C1 segment of cervical spinal cord (tissue), 14 donors: ENCODE data around the gene NPBWR2.

Source experiments
- DNase-seq, 14 donors: peaks; one replicate each; lab custom pipeline; 2025; lab: John Stamatoyannopoulos, UW

Gene NPBWR2

DNA sequence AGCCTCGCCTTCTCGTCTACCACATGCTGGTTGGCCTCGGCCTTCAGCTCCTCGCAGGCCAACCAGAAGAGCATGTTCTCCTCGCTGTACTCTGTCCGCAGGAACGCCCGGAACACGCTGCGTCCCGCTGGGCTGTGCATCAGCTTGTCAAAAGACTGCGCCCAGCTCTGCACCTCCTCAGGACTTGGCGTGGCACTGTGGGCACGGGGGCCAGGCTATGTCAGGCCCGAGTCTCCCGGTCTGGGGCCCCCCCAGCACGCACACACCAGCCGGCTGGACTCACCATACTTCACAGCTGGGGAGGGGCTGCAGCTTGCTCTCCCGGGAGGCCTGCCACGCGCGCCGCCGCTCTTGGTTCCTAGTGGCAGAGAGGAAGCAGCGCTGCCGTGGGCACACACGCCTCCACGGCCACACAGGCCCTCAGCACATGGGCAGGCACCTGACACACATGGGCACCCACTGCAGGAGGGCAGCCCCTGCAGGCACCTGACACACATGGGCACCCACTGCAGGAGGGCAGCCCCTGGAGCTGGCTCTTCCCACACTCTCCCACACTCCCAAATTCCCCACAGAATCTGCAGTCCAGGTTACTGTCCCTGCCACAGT, 33.1 kb downstream of the NPBWR2 start:
- no peak for DNase-seq

GRCh38 chr20:64073476-64074183, 33.7 kb downstream of the NPBWR2 start:
- DNase-seq = no peak

DNA sequence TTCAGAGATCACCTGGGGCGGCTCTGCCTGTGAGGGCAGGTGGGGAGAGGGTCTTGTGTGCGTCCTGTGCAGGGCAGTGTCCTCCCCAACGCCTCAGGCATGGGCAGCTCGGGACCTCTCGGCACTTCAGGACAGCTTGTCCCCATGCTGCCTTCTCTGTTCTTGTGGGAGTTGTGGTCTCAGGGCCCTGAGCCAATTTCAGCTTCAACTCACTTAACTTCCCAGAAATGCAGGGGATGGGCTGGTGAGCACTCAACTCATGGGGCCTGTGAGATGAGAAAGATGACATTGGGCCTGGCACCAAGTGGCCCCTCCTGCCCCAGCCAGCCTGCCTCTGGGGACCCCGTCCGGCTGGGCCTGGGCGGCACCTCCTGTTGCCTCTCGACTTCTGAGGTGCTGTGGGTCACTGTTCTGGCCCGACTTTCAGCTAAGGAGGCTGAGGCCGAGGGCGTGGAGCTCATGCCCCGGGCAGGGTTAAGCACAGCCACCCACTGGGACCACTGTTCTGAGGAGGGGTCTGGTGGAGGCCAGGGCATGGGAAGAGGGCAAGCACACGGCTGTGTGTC, 34.8 kb downstream of the NPBWR2 start:
- no peak for DNase-seq

GRCh38 chr20:64071341-64072332, 35.7 kb downstream of the NPBWR2 start:
- no peak for DNase-seq

DNA sequence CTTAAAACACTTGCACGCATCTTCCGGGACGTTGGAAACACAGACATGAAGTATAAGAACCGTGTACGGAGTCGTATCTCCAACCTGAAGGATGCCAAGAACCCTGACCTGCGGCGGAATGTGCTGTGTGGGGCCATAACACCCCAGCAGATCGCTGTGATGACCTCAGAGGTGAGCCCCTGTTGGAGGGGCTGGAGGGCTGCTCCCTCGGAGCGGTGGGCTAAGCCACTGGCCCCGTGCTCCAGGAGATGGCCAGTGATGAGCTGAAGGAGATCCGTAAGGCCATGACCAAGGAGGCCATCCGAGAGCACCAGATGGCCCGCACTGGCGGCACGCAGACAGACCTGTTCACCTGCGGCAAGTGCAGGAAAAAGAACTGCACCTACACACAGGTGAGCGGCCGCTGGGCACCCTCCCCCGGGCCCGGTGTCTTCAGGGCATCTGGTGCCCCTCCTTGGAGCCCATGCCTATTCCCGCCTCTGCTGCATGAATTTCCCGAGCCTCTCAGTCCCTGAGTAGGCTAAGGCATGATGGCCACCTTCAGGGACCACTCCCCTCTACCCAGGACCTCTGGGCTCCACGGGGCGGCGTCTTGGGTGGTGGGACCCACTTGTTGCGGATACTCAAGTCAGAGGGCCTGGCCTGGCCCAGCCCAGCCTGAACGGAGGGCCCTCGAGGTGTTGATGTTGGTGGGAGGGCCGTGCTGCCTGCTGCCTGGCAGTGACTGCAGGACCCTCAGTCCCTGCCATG, 36.9 kb downstream of the NPBWR2 start:
- no peak for DNase-seq

- peak in 1 of 14 donors; percentile 13 for DNase-seq
These were observed 37.6 kb downstream of the NPBWR2 start for GRCh38 chr20:64069614-64070243.

DNA sequence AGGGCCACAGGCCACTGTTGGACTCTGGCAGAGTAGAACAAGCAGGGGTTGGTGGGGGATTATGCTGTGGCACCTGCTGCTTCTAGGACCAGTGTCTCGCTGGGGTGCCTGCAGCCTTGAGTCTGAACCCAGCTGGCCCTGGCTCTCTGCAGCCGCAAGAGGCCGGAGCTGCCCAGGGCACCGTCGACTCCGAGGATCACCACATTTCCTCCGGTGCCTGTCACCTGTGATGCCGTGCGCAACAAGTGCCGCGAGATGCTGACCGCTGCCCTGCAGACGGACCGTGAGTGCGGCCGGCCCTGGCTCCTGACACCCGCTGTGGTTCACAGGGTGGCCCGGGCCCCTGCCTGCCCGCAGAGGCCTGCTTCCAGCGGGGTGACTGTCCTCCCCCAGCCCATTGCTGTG, 38.2 kb downstream of the NPBWR2 start:
- no peak for DNase-seq

DNA sequence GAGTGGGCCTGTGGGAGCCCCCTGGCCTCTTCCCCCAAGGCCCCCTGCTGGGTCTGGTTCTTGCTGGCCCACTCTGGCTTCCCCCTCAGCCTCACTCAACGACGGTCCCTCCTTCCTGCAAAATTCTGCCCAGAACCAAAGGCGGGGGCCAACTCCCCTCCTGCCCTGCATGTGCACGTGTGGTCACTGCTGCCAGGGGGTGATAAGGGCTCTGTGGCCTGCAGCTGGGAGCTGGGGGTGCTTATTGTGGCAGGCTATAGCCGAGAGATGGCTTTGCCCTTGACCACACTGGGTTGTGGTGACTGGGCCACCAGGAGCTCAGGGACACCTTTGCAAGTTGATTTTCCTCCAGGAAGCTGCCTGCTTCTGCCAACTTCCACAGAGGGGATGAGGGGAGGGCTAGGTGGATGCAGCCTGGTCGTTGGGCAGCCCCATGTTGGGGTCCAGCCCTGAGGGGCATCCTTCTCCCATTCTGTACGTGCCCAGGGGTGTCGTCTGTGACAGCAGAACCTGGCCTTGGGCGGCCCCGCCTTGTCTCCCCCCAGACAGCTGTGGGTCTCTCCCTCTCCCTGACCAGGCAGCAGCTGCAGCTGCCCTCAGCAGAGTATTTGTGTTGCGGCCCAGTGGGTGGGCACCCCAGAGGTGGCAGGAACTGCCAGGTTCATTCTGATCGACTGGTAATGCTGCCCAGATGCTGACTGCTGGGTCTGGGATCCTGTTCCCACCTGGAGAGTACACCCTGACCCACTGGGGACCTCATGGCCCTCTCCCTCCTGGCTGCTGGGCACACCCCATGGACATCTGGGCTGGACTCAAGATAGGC, 38.8 kb downstream of the NPBWR2 start:
- no peak for DNase-seq

DNA sequence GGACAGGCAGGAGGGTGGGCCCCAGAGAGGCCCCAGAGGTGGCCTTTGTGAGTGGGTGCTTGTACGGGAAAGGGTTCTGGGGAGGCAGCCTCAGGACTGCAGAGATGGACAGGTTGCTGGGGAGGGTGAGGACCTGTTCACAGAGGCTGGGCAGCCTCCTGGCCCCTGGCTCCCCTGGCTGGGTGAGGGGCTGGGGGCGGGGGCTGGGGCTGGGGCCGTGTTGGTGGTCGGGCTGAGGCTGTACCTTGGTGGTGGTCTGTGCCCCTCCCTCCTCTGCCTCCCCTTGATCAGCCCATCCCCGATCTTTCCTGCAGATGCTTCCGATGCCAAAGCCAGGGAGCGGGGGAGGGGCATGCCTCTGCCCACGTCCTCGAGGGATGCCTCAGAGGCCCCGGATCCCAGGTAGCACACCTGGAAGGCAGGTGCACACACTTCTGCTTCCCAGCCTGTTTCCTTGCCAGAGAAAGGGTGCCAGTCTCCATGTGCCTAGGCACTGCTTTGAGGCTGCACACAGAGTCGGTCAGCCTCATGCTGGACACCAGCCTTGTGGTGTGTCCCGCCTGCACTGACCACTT, 39.5 kb downstream of the NPBWR2 start:
- DNase-seq = no peak

GRCh38 chr20:64067005-64067632, 40.2 kb downstream of the NPBWR2 start:
- no peak for DNase-seq

- no peak for DNase-seq
These were observed 41.4 kb downstream of the NPBWR2 start for GRCh38 chr20:64065974-64066343.

- DNase-seq = no peak
These were observed 42.0 kb downstream of the NPBWR2 start for GRCh38 chr20:64065062-64065973.

GRCh38 chr20:64064145-64064698, 43.1 kb downstream of the NPBWR2 start:
- DNase-seq = no peak

- peak in 2 of 14 donors; percentile 16 to 50 for DNase-seq
These were observed 43.8 kb downstream of the NPBWR2 start for GRCh38 chr20:64063389-64064144.

GRCh38 chr20:64062596-64063388, 44.6 kb downstream of the NPBWR2 start, which contains the start of gene TCEA2:
TCEA2 (plus strand) TSS chr20:64063198; CDS start chr20:64063313, 115 bp downstream.
- DNase-seq = peak; percentile 80 to 98 (median 93)

GRCh38 chr20:64062276-64062595, 45.1 kb downstream of the NPBWR2 start:
- peak in 3 of 14 donors; percentile 36 to 49 (median 42) for DNase-seq
